ENCODE data around the gene MLEC. TPM values are rescaled to one million over a fixed set of nuclear protein-coding genes. Genes with fewer than 3 reads are reported as not detected.

MLEC gene
- total and polyA plus RNA-seq, 10 donors: 7.7 to 117 (median 68.9) TPM

- no peaks in the 10 kb centered on the region for H3K9me3 ChIP-seq
- peaks cover 21 to 73% (median 46%) of the 10 kb centered on the region in 6 donors for H3K4me1 ChIP-seq
- 89 to 96% (median 94%) methylated on average over 4 of the region's 4 CpGs for WGBS, 5 donors
- no peak overlapping the region for H3K27ac ChIP-seq
- intact Hi-C loops (cut with DNase I; ENCODE audit: low total_unique reads): no loop called here
- no peaks in the 10 kb centered on the region for H3K27me3 ChIP-seq (replicated peaks in 1 of 7)
- H3K36me3 ChIP-seq: peaks cover 12 to 62% (median 46%) of the 10 kb centered on the region in 6 donors
- no peak for TF ChIP-seq POLR2AphosphoS5 (IDR thresholded peaks at IDR 0.05)
- TF ChIP-seq POLR2A (IDR thresholded peaks at IDR 0.05): no peak
- TF ChIP-seq CTCF (IDR thresholded peaks at IDR 0.05 in 8 of 11, conservative IDR thresholded peaks at IDR 0.05 in 3 of 11): no peak
- no peak for DNase-seq
- no peak overlapping the region for H3K4me3 ChIP-seq
Measured at GRCh38 chr12:120693848-120694247, 6.9 kb downstream of the MLEC start.

GRCh38 chr12:120696626-120697025, 9.7 kb downstream of the MLEC start:
- WGBS, 5 donors: 81 to 93% (median 87%) methylated on average over 6 of the region's 6 CpGs
- H3K27me3 ChIP-seq (replicated peaks in 1 of 7): no peaks in the 10 kb centered on the region
- H3K36me3 ChIP-seq: peaks cover 14 to 90% (median 69%) of the 10 kb centered on the region in 6 donors
- no peaks in the 10 kb centered on the region for H3K9me3 ChIP-seq
- intact Hi-C loops (cut with DNase I; ENCODE audit: low total_unique reads): no loop called here
- no peak for DNase-seq
- no peak overlapping the region for H3K4me3 ChIP-seq
- TF ChIP-seq POLR2AphosphoS5 (IDR thresholded peaks at IDR 0.05): no peak
- TF ChIP-seq POLR2A (IDR thresholded peaks at IDR 0.05): no peak
- TF ChIP-seq CTCF (IDR thresholded peaks at IDR 0.05 in 8 of 11, conservative IDR thresholded peaks at IDR 0.05 in 3 of 11): no peak
- peaks cover 5 to 53% (median 29%) of the 10 kb centered on the region in 6 donors for H3K4me1 ChIP-seq
- no peak overlapping the region for H3K27ac ChIP-seq

- intact Hi-C loops (cut with DNase I; ENCODE audit: low total_unique reads): no loop called here
Measured at GRCh38 chr12:120697344-120697743, 10.4 kb downstream of the MLEC start.

GRCh38 chr12:120698665-120699064, 11.7 kb downstream of the MLEC start:
- Histone ChIP-seq H3K9me3 (no peaks in the 10 kb centered on the region), H3K36me3 (peaks cover 14 to 100% (median 73%) of the 10 kb centered on the region in 6 donors), H3K4me1 (peaks cover 0 to 50% (median 25%) of the 10 kb centered on the region in 6 donors), H3K27ac (peak overlapping the region in 7 of 8 donors; percentile 16 to 84 (median 71)), H3K4me3 (no peak overlapping the region), H3K27me3 (replicated peaks in 1 of 7) (no peaks in the 10 kb centered on the region)
- no peak for DNase-seq
- TF ChIP-seq POLR2AphosphoS5 (IDR thresholded peaks at IDR 0.05): peak in 1 of 3 donors; percentile 7
- no peak for TF ChIP-seq POLR2A (IDR thresholded peaks at IDR 0.05)
- no peak for TF ChIP-seq CTCF (IDR thresholded peaks at IDR 0.05 in 8 of 11, conservative IDR thresholded peaks at IDR 0.05 in 3 of 11)
- intact Hi-C loops (cut with DNase I; ENCODE audit: low total_unique reads): no loop called here
- WGBS, 5 donors: 47 to 68% (median 60%) methylated on average over 3 of the region's 3 CpGs

More at GRCh38 chr12:120697344-120697743, 10.4 kb downstream of the MLEC start:
- Histone ChIP-seq H3K36me3 (peaks cover 14 to 97% (median 74%) of the 10 kb centered on the region in 6 donors), H3K27me3 (replicated peaks in 1 of 7) (no peaks in the 10 kb centered on the region), H3K4me1 (peaks cover 0 to 51% (median 23%) of the 10 kb centered on the region in 6 donors), H3K27ac (peak overlapping the region in 2 of 8 donors; percentile 77 to 84), H3K4me3 (no peak overlapping the region), H3K9me3 (no peaks in the 10 kb centered on the region)
- no peak for DNase-seq
- 81 to 96% (median 88%) methylated on average over 1 of the region's 1 CpG for WGBS, 5 donors
- TF ChIP-seq CTCF (IDR thresholded peaks at IDR 0.05 in 8 of 11, conservative IDR thresholded peaks at IDR 0.05 in 3 of 11) (no peak), POLR2AphosphoS5 (IDR thresholded peaks at IDR 0.05) (no peak), POLR2A (IDR thresholded peaks at IDR 0.05) (no peak)
